ENCODE data around the gene CLEC4G.

CLEC4G gene

GRCh38 chr19:7699417-7700401, 32.2 kb downstream of the CLEC4G start:
- in situ Hi-C loops (cut with HindIII; ENCODE audit: low sequenced_read_pairs) = loop anchor here (5.0 to 10.0 kb wide), 3 partner anchors 92 to 435 kb away; no protein-coding TSS in a partner anchor

DNA sequence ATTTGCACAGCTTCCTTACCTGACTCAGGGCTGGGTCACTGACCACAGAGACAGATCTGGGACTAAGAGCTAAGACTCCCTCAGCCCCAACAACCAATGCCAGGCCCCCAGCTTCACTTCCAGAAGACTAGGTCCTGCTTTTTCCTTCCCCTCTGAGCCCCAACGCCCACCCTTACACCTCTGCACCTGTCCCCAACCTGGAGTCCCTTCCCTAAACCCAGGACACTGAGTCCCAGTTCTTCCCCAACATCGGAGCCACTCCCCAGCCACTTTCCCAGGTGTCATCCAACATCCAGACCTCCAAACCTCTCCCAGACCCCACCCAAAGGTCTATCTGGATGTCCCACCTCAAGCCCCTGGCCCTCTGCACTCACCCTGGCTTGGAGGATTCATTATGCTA, 32.9 kb downstream of the CLEC4G start:
- in situ Hi-C loops (cut with HindIII; ENCODE audit: low sequenced_read_pairs) = loop anchor here (5.0 to 10.0 kb wide), 3 partner anchors 92 to 434 kb away; no protein-coding TSS in a partner anchor

DNA sequence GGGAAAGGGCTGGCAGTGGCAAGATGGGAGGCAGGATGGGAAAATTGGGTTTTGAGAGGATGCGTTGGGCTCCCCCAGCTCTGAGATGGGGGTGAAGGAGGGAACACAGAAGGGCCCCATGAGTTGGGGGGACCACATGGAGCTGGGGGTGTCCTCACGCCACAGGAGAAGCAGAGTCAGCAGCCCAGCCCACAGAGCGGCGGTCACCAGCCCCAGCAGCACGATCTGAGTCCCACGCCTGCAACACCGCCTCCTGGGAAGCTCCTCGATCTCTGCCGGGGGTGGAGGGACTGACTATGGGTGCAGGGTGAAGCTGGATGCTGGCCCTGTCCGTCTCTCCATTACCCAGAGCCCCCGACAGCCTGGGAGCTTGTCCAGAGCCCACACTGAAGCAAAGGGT, 33.3 kb downstream of the CLEC4G start:
- in situ Hi-C loops (cut with HindIII; ENCODE audit: low sequenced_read_pairs) = loop anchor here (5.0 to 10.0 kb wide), 3 partner anchors 91 to 434 kb away; no protein-coding TSS in a partner anchor

DNA sequence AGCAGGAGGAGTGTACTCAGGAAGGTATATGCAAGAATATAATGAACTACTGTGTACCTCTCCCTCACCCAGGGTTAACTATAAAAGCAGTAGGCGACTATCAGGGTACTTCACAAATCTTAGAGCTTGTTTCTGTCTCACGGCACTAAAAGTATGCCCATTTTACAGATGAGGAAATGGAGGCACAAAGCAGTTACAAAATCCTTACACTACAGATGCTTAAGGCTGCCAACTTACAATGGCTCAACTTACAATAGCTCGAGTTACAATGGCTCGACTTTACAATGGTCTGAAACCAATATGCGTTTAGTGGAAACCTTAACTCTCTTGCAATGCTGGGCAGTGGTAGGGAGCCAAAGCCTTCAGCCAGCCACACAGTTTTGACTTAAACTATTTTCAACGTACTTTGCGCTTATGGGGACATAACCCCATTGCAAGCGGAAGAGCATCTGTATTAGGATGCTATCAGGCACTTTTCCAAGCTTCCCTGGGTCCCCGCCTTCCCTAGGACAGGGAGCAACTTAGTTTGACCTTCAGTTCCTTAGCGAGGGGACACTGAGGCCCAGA, 34.1 kb downstream of the CLEC4G start:
- in situ Hi-C loops (cut with HindIII; ENCODE audit: low sequenced_read_pairs) = loop anchor here (5.0 to 10.0 kb wide), 3 partner anchors 91 to 433 kb away; no protein-coding TSS in a partner anchor

GRCh38 chr19:7694499-7694898, 37.4 kb downstream of the CLEC4G start:
- in situ Hi-C loops (cut with HindIII; ENCODE audit: low sequenced_read_pairs) = loop anchor here (10.0 kb wide), 1 partner anchor 430 kb away; no protein-coding TSS in a partner anchor

GRCh38 chr19:7692417-7693088, 39.4 kb downstream of the CLEC4G start:
- in situ Hi-C loops (cut with HindIII; ENCODE audit: low sequenced_read_pairs) = loop anchor here (10.0 kb wide), 1 partner anchor 428 kb away; no protein-coding TSS in a partner anchor

DNA sequence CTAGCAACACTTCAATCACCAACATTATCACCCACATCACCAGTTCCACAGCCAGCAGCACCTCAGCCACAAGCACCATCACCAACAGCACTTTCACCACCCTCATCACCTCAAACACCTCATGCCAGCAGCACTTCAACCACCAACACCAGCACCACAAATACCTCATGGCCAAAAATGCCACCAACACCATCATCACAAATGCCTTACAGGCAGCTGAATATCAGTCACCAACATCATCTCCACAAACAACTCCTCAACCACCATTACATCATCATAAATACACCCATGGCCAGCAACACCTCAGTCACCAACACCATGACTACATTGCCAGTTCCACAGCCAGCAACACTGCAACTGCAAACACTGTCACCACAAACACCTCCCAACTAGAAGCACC, 40.4 kb downstream of the CLEC4G start:
- in situ Hi-C loops (cut with HindIII; ENCODE audit: low sequenced_read_pairs) = loop anchor here (10.0 kb wide), 1 partner anchor 427 kb away; no protein-coding TSS in a partner anchor

DNA sequence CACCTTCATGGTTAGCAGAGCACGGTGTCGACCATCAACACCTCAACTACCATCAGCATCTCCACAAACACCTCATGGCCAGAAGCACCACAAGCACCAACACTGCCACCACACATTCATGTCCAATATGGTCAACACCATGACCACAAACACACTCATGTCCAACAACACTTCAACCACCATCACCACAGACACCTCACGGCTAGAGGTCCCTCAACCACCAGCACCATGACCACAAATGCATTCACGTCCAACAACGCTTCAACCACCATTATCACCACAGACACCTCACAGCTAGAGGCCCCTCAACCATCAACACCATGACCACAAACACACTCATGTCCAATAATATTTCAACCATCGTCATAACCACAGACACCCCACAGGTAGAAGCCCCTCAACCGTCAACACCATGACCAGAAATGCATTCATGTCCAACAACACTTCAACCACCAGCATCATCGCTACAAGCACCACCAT, 41.1 kb downstream of the CLEC4G start:
- in situ Hi-C loops (cut with HindIII; ENCODE audit: low sequenced_read_pairs) = loop anchor here (10.0 kb wide), 1 partner anchor 426 kb away; no protein-coding TSS in a partner anchor

DNA sequence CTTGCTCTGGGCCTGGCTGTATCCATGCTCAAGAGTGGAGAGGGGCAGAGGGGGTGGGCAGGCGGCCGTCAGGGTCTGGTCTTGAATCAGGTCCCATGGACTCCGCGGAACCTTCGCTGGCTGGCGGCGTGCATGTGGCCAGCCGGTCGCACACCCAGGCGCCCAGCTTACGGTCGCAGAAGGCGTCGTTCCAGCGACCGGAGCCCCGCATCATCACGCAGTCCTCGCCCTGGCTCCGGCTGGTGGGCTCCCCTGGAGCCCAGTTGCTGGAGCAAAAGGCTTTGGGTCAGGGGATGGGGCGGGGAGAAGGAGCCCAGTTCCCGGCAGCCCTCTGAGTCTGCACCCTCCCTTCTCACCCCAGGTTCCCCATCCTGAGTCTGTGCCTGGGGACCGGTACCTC, 42.7 kb downstream of the CLEC4G start:
- in situ Hi-C loops (cut with HindIII; ENCODE audit: low sequenced_read_pairs) = no loop called here

DNA sequence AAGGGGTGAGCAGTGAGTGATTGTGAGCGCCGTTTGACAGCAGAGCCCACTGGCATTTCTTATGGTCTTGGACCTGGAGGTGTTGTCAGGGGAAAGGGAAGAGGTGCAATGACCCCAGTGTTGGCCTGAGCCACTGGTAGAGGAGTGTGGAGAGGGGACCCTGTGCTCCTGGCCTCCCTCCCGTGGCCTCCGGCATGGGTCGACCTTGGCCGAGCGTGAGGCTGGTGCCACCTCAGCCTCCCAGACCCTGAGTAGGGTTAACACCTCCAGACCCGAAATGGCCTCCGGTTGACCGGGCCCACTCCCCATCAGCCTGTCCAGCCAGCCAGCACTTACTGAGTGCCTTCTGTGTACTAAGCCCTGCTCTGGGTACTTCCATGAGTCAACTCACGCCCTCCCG, 44.7 kb downstream of the CLEC4G start:
- in situ Hi-C loops (cut with HindIII; ENCODE audit: low sequenced_read_pairs) = no loop called here

- in situ Hi-C loops (cut with HindIII; ENCODE audit: low sequenced_read_pairs) = no loop called here
Observed at GRCh38 chr19:7685546-7686445, 46.1 kb downstream of the CLEC4G start.

DNA sequence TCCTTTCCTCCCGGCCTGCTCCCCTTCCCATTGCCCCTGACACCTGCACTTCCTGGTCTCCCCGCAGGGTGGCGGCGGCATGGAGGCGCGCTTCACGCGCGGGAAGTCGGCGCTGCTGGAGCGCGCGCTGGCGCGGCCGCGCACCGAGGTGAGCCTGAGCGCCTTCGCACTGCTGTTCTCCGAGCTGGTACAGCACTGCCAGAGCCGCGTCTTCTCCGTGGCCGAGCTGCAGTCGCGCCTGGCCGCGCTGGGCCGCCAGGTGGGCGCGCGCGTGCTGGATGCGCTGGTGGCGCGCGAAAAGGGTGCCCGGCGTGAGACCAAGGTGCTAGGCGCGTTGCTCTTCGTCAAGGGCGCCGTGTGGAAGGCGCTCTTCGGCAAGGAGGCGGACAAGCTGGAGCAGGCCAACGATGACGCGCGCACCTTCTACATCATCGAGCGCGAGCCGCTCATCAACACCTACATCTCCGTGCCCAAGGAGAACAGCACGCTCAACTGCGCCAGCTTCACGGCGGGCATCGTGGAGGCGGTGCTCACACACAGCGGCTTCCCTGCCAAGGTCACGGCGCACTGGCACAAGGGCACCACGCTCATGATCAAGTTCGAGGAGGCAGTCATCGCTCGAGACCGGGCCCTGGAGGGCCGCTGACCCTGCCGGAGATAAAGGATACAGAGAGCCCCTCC, 49.6 kb downstream of the CLEC4G start:
- in situ Hi-C loops (cut with HindIII; ENCODE audit: low sequenced_read_pairs) = no loop called here

DNA sequence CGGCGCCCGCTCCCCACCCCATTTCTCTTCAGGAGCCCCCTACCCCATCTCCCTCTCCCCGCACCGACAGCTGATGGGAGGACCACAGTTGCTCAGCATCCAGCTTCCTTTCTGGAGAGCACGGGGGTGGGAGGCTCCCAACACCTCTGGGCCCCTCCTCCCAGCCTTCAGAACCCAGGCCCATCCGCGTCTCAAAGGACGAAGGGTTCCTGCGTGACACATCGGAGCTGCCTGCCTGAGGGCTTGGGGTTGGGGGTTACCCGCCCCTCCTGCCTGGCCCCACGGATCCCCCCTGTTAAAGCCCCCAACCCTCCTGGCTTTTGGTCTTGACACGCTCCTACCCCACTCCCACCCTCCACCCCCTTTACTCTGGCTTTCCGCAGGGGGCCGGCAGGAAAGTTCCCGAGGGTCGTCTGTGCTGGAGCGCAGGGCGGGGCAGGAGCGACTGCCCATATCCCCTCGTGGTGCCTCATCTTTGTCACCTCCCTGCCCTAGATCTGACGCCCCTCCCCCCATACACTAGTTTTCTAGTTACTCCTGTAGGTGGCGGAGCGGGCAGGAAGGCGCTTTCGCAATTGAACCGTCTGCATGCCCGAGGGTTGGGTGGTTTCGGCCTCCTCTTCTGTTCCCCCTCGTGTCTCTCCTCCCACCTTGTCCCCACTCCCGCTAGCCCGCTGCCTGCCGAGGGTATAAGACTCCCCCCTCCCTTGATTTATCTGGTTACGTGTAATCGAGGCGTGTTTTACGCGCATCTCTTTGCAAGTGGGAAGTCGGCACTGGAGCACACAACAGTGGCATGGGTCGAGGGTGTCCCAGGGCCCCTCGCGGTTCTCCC, 50.4 kb downstream of the CLEC4G start:
- in situ Hi-C loops (cut with HindIII; ENCODE audit: low sequenced_read_pairs) = no loop called here

- in situ Hi-C loops (cut with HindIII; ENCODE audit: low sequenced_read_pairs) = no loop called here
Observed at GRCh38 chr19:7680606-7681339, 51.1 kb downstream of the CLEC4G start, which contains the start of gene TRAPPC5. Gene TRAPPC5 (plus strand): TSS chr19:7680833. CDS start chr19:7682254, 1,421 bp downstream.

DNA sequence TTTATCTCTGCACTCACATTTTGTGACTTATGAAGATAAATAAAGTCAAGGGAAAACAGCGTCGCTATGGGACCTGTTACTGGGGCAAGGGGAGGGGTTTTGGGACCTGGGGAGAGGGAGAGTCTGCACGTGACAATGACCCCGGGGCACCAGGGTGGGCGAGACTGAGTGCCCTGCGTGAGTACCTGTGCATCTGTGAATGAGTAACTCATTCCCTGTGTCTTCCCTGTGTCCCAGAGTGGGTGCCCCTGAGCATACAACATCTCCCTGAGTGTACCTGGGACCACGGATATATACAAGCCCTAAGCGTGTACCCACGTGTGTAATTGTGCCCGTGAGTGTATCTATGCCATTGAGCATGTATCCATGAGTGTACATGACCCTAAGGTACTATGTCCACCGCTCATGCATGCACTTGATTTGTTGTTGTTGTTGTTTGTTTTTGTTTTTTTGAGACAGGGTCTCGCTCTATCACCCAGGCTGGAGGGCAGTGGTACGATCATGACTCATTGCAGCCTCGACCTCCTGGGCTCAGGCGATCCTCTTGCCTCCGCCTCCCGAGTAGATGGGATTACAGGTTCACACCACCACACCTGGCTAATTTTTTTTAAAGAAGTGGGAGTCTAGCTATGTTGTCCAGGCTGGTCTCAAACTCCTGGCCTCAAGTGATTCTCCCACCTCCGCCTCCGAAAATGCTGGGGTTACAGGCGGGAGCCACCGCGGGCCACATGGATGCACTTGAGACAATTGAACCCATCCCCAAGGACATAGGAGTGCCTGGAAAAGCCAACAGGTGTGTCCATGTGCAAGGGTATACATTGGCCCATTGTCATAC, 51.9 kb downstream of the CLEC4G start:
- in situ Hi-C loops (cut with HindIII; ENCODE audit: low sequenced_read_pairs) = no loop called here

GRCh38 chr19:7678971-7679751, 52.7 kb downstream of the CLEC4G start:
- in situ Hi-C loops (cut with HindIII; ENCODE audit: low sequenced_read_pairs) = no loop called here
